NCI-H2081 treated with DMSO at 0.1 percent for 48 hours (cell line): ENCODE data around the gene SEC61B.

Experiments used
- DNase-seq: peaks from one replicate; lab custom pipeline; 2025; lab: John Stamatoyannopoulos, UW

Gene SEC61B

DNA sequence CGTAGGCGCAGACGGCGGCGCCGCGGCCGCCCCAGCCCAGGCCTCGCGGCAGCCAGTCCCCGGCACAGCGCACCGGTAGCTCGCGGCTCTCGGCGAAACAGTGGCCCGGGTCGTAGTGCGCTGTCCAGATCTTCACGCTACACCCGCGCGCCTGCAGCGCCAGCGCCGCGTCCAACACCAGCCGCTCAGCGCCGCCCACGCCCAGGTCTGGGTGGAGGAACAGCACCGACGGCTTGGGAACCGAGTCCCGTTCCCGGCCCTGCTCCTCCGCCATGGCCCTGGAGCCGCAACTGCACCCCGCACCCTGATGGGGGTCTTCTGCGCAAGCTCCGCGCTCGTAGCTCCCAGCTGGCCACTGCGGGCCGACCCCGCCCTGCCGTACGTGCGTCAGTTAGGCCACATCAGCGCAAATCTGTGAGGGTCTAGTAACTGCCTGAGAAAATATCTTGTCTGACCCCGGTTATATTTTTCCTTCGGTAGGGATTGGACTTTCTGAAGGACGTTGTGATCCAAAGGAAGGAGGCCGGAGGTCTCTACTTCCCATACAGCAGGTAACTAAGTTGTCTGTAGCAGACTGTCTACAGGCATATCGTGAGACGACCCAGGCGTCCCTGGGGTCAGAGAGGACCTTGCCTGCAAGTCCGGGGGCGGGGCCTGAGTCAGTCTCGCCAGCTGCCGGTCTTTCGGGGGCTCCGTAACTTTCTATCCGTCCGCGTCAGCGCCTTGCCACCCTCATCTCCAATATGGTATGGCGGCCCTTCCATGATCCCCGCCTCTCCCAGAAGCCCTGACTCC is at the start of gene SEC61B, which contains the start of gene ALG2:
SEC61B (plus strand) TSS at position 662 of the 795 bp plus-strand sequence; CDS start at position 744, 82 bp downstream.
ALG2 (minus strand) TSS at position 322 of the 795 bp plus-strand sequence; CDS start at position 274, 48 bp downstream.
- DNase-seq, result peak; percentile 91

DNA sequence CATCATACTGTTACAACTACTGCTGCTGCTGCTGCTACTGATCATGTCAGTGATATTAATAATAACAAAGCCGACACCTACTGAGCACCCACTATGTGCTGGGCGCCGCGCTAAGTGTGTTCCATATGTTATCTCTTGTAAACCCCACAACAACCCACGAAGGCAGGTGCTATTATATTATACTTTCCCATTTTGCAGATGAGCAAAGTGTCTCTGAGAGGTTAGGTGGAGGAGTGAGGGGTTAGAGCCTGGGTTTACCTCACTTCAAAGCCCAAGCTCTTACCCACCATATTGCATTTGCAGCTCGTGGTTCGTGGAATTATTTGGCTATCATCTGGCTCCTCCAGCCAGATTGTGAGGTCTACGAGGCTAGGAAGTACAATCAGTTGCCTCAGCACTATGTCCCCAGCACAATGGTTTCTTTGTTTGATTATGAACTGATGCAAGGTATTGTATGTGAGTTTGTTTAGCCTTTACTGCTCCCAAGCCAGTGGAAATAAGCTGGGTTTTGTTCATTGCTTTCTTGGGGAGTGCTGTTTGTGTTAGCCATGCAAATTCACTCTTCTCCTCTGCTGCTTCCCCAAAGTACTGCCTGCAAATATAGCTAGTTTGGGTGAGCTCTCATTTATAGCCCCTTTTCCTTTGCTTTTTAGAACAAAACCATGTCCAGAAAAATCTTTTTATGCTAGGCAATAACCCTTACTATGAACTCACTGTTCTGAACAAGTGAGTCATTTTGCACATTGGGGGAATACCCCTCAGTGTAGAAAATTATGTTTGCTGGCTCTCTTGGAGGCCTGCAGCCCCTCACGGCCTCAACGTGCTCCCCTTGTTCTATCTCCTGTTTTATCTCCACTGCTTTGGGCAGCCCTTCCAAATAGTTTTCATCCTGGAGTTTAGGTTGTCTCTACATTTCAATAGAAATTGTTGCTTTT is 48.2 kb upstream of the SEC61B start:
- DNase-seq, result no peak

DNA sequence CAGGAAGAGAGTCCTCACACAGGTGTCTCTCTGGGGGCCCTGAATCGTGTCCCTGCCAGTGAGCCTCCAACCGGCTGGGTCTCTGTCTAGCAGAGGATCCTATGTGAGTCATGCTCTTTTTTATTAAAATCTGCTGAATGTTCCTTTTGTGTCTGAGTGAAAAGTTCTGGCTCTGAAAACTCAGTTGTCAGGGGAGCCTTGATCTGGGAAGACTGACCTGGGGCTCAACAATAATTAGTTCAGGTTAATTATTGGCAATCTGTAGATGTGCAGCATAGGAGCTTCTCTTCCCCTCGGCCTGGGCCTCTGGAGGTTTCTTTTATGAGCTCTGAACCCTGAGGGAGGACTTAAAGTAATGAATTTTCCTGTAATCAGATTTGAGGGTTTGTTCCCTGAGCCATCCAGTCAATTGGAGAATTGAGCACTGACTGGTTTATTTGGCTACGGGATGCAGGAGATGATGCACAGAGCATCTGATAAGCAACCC is 45.5 kb upstream of the SEC61B start:
- no peak for DNase-seq

DNA sequence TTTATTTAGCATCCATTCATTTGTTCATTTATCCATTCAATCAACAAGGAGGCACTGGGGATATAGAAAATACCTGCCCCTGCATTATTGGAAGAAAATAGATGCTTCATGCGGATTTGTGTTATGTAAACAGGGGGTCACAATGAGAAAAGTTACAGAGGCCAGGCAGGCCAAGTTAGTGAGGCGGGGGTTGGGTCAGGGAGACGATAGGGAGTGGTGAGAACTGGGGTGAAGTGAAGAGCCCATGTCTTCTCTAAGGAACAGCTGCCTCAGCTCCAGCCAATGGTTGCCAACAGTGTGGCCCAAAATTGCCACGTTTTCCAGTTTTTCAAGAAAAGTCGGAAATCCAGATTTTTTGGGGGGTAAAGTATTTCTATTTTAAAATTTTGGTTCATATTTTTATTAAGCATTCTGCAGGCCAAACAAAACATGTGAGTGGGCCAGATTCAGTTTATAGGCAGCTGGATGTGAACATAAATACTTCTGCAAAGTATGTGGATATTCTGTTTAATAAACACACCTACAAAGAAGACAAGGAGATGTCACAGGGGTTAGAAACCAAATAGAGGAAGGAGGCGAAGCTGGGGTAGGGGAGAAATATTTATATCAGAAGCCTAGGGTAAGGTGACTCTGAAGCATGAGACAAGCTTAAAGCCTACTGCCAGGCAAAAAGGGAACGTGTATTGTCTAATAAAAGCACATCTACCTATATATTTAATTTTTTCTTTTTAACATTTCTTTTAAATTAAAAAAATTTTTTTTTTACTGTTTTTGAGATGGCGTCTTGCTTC is 44.3 kb upstream of the SEC61B start:
- no peak for DNase-seq

DNA sequence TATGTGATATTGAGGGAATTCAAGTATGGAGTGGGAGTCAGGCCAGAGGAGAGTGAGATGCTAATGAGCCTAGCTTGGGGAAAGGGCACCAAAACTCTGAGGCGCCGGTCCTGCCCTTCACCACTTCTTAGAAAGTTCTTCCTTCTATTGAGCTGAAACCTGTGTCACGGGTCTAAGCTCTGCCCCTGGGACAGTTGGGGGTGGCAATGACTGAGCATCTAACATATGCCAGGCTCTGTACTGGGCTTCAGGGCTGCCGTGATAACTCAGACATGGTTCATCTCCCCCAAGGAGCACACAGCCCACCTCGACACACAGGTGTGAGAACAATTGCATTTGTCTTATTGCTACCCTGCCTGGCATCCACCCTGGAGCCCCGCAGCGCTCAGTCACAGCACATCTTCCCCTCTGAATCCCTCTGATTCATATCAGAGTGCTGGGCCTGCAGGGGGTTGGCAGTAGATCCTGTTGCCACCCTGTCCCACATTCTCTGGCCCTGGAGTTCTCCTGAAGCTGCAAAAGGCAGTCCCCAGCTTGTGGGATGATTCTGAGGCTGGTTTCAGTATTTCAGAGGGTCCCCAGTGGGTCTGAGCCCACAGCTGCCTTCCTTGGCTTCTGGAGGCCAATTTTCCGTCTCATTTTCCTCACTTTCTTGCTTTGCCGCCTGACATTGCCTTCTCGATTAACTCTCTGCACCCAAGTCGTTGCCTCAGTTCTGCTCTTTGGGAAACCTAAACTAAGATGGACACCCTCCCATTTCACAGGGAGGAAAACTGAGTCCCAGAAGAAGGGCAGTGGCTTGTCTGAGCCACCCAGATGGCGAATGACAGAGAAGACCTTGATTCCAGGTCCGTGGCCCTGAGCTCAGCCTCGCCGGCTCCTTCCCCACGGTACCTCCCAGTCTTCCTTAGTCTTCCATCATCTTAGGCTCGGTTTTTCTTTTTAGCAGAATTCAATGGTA is 42.9 kb upstream of the SEC61B start:
- no peak for DNase-seq

DNA sequence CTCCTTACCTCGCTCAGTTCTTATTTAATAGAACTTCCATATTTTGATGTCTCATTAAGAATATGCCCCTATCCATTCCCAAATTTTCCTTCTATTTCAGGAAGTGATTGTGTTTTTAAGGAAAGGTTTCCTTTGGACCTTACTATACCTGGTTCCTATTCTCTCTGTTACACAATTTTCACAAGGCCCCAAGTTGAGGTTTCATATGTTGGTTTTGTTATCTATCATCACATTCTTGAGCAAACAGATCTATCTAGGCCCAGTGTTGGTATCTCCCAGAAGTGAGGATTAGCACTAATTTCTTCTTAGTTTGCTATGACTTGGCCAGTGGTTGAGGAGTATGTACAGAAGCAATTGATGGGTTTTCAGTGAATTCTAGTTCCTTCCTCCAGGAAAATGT is 41.9 kb upstream of the SEC61B start:
- DNase-seq, result no peak

DNA sequence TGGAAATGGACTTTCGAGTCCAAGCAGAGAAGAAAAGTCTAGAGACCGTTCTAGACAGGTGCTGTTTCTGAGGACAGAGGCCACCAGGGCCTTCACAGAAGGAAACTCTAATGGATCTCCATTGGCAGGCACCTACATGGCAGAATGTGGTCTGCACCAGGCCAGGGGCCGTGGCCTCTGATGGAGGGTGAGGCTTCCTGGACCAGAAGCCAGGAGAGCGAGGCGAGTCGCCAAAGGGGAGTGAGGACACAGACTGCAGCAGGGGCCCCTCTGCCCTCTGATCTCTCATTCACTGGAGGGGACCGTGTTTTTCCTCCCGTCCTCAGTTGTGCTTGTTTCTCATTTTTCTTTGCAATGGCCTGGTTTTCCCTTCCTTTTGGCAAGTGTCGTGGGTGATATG is 41.4 kb upstream of the SEC61B start:
- DNase-seq, result no peak

DNA sequence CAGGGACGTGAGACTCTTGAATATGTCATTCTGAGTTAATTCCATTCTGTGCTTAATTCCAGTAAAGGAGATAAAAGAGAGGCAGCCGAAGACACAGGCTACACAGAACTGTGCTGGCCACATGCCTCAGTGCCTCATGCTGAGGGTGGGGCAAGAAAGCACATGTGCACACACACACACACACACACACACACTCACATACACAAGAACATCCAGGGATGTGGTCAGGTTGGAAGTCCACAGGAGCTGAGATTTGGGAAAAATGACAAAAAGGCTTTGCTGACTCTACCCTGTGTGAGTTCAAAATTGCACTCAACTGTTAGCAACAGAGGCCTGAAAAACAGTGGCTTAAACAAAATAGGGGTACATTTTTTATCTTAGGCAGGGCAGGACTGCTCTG is 40.9 kb upstream of the SEC61B start:
- no peak for DNase-seq

DNA sequence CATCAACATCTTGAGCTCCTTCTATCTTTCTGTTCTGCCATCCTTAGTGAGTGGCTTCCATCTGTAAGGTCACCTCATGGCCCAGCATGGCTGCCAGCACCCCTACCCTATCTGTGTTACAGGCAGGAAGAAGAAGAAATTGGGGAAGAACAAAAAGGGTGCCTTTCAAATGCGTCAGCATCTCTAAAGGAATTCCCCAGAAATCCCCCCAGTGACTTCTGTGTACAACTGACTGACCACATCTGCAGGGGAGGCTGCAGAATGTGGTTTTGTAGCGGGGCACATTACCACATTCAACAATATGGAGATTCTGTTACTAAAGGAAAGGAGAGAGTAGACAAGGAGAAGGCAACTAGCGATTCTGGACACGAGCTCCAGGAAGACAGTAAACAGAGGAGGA is 40.5 kb upstream of the SEC61B start:
- no peak for DNase-seq

DNA sequence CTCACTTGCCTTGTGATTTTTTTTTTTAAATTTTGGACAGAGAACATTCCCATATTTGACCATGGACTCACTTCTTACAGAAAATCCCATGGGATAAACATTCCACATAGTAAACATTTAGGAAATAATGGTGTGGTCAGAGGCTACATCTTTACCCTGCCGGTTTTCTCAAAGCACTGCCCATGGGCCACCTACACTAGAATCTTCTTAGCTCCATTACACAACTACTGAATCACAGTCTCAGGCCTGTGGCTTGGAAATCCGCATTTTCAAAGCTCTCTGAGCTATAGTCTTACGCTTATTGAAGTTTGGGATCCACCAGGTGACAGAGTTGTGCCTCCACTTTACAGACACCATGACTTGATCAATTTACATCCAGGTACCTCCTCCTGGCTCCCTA is 39.7 kb upstream of the SEC61B start:
- DNase-seq, result no peak

DNA sequence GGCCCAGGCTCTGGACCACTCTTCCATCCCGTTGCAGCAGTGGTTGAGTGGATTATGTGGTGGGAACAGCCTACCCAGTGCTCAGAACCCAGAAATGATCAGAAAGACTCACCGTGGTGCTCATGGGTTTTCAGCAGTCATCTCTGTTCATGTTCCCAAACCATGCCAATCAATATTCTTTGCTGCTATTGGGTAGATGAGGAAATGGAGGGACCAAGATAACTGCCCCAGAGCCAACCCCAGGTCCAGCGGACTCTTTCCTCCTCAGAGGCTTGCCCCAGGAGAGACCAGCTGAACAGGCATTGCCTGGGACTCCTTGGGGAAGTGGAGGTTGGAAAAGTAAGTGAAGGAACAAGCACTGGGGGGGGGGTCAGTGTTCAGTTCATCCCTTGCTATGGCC is 38.5 kb upstream of the SEC61B start:
- DNase-seq, result no peak

DNA sequence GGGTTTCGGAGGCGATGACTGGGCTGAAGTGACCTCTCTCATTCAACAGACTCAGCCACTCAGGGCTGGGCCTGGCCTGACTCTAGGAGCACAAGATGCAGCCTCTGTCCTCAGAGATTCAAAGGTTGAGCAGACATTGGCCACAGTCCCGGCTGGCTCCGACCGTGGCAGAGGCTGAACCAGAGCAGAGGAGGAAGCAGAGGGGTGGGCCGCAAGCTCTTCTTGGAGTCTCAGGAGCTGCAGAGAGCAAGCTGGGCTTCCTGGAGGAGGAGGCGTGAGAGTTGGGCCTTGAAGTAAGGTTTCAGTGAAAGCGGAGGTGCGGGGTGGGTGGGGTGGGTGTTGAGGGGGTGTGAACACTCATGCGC is 38.0 kb upstream of the SEC61B start:
- no peak for DNase-seq

DNA sequence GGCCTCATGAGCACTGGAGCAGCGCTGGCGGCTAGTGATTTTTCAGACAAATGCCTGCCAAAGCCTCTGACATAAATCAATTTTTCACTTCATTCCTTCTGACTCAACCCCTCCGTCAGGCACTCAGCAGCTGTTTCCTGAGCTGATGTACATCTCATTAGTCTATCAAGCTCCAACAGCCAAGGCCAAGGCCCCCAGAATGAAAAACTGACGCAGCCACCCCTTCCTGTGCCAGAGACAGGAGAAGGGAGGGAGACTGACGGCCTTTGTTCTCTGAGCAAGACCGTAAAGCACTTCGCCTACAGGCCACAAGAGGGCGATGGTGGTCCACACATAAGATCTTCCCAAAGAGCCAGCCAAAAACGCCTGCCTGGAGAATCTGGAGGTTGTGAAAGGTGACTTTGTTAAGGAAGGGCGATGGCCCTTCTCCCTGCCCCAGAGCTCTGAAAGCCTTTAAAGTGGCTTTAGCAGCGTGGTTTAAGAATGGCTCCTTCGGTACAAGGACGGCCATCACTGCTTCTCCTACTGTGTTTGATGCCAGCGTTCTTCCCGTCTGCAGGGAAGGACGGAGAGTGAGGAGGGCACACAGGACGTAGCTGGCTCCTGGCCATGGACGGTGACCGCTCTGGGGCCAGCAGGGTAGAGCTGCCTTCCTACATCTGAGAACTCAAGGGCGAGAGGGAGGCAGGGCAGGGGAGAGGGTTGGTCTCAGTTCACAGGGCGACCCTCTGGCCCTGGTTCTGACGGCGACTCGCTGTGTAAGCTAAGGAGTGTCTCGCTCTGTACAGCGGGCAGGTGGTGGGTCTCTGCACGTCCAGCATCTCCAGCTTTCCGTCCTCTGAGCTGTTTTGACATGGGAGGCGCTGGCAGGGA is 37.4 kb upstream of the SEC61B start:
- DNase-seq, result peak; percentile 27

DNA sequence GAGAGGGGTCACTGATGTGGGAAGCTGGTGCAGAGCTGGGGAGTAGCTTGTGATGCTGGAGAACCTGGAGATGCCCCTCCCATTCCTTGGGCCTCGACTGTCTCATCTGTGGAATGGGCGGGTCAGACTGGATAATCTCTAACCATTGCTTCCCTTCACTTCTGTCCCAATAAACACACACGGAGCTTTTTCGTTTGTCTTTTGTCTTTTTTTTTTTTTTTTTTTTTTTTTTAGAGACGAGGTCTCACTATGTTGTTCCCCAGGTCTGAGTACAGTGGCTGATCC is 36.8 kb upstream of the SEC61B start:
- DNase-seq, result no peak

DNA sequence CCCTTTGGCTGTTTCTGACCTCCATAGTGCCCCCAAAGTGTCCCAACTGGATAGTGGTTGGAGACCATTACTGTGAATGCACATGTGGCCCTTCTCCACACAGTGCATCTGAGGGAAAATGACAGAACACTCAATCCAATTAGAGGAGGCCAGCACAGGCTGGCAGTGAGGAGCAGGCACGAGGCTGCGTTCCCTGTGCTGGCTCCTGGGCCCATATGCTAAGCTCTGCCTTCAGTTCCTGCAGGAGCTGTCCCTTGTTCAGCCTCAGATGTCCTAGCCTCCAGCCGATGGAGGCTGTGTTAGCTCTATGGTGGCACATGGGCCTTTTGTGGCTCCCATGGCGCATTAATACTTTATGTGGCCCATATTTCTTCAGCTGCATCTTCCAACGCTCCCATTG is 36.1 kb upstream of the SEC61B start:
- DNase-seq, result no peak

DNA sequence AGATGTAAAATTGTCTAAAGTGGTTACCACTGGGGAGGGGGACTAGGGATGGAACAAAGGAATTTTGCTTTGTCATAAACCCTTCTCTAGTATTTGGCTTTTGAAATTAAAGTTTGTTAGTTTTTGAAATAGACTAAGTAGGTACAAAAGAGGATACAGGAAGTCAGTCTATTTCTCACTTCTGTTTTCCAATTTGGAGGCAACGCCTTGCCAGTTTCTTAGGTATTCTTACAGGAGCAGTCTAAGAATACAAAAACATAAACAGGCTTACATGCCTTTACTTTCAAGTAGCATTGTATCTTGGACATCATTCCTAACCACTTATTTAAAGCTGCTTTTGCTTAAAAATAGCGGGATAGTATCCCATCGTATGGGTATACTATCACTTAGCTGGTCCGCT is 34.8 kb upstream of the SEC61B start:
- no peak for DNase-seq

DNA sequence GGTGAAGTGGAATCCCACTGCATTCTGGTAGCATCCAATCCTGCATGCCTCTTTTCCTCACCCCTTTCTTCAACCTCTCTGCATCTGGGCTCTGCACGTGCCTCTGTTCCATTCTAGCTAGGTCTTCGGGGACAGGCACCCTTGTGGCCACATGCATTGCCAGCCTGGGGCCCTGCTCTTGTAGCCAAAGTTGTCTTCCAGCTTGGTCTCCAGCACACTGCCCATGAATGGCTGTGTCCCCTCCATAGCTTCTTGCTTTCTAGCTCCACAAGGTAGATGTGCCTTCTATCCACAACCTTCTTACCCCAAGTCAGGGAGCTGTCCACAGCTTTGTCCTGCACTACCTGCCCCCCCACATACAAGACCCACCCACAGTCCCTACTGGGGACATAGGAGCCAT is 32.9 kb upstream of the SEC61B start:
- no peak for DNase-seq

DNA sequence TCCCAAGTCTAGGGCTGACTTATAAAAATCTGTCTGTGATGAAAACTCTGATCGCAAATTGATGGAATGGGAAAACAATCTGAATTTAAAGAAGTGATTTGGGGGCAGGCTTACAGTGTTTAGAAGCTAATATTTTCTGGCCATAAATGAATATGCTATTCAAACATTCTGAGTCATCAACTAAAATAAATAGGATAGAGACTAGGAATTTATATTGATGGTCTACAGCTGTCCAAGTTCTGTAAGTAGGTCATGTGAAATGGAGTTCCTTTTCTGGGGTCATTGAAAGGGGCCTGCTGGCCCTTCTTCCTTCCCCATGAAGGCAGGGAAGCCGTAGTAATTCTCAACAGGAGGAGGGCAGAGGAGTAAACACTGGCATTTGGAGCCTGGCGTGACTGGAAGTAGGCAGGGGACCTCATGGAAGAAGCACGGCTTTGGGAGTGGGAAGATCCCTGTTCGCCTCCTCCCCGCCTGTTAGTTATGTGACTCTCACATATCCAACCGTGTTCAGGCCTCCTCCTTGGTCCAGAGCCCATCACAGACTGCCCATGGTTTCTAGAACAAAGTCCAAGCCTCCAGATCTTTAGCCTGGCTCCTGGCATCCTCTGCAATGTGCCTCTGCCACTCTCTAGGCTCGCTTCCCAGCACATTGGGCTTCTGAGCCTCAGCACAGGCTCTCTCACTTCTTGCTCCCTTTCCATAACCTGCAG is 32.0 kb upstream of the SEC61B start:
- DNase-seq, result no peak

DNA sequence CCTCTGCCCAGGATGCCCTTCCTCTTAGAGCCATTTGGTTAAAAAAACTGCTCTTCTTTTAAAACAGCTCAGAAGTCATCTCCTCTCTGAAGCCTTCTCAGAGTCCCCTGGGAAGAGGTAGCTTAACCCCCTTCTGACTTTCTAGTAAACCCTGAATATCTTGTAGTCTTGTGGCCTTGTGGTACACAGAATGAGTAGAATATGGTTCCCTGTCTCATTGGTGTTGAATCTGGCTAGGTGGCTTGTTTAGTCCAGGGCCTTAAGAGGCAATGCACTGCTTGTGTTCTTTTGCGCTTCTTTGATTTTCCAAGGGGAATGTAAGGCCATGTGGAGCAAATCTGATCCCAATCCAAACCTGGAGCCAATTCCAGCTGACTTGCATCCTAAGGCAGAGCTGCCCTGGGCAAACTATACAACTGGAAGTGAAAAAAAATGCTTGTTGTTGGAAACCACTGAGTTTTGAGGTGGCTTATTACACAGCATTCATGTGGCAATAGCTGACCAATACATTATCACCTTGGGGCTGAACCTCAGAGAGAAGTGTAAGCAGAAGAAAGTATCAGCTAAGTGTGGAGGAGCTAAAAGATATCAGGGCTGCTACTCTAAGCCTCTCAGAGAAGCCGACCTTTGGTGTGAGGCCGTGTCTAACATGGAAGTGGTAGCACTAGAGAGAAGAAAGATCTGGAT is 31.3 kb upstream of the SEC61B start:
- no peak for DNase-seq
